Lower leg skin (tissue), 4 donors: Measurements from ENCODE around the gene KIF1B. TPM values are rescaled to one million over a fixed set of nuclear protein-coding genes. Genes with fewer than 3 reads are reported as not detected.
"Not testable (repeated sequence)": the region's sequence is repeated elsewhere in the genome, so short reads cannot be mapped to it uniquely, and the experiment has no call there.

ENCODE experiments used
- DNase-seq, 2 donors: peaks; one replicate each; pipeline ENCODE4 v3.0.0-alpha.2; 2019; ENCODE audit warnings: low spot score in 2 of 2
- H3K4me3 ChIP-seq: fragments of 200-600 bp; sonication (generic); 2 replicates; pipeline ENCODE4 v1.5.1; 2017; ENCODE audit warnings: mild to moderate bottlenecking, low read depth; ENCODE audit not compliant: poor library complexity, severe bottlenecking
- CTCF ChIP-seq, 3 donors: fragments of 450-650 bp; IDR thresholded peaks; one replicate each; pipeline ENCODE4 v1.5.1; 2016; ENCODE audit warnings: antibody characterized with exemption in 3 of 3, mild to moderate bottlenecking in 3 of 3, moderate library complexity in 2 of 3
- POLR2A ChIP-seq, 2 donors: fragments of 450-650 bp; IDR thresholded peaks; one replicate each; pipeline ENCODE4 v1.6.1; 2016 to 2017; ENCODE audit warnings: antibody characterized with exemption in 2 of 2, mild to moderate bottlenecking in 1 of 2, moderate library complexity in 1 of 2
- WGBS, 2 donors: methylation state at CpG; one replicate each; pipeline ENCODE4 v1.1.5; 2018; 5-methylcytosine and 5-hydroxymethylcytosine counted together
- intact Hi-C: fragments of 100-400 bp; cut with DNase I; formaldehyde crosslinking; loops from one replicate; pipeline ENCODE4 v1.15.0; 2023; ENCODE audit warnings: low total_unique reads
- total RNA-seq, 4 donors: library from RNA; depleted of rRNA; stranded (reverse); fragments of >200 nt; gene quantifications; one replicate each; pipeline ENCODE4 v1.1.0, GENCODE V29; 2016

Gene KIF1B
- total RNA-seq, 4 donors from 2014 or later = 44.1 to 53.1 (median 46.0) TPM

- no peak overlapping the region for H3K4me3 ChIP-seq
- 81 to 86% methylated on average over 4 of the region's 4 CpGs for WGBS, 2 donors
- no peak for DNase-seq
- intact Hi-C loops = no loop called here
- TF ChIP-seq CTCF (IDR thresholded peaks at IDR 0.05) (no peak), POLR2A (IDR thresholded peaks at IDR 0.05) (no peak)
These were observed 47.5 kb downstream of the KIF1B start for GRCh38 chr1:10257851-10258250.

GRCh38 chr1:10259547-10259946, 49.2 kb downstream of the KIF1B start:
- DNase-seq, H3K4me3 ChIP-seq, intact Hi-C loops: not testable (repeated sequence)
- 94 to 97% methylated on average over 9 of the region's 9 CpGs for WGBS, 2 donors

GRCh38 chr1:10263450-10264082, 53.2 kb downstream of the KIF1B start:
- 69 to 71% methylated on average over 3 of the region's 3 CpGs for WGBS, 2 donors
- no peak for TF ChIP-seq CTCF (IDR thresholded peaks at IDR 0.05)
- no peak for TF ChIP-seq POLR2A (IDR thresholded peaks at IDR 0.05)
- no peak for DNase-seq

GRCh38 chr1:10265027-10265426, 54.7 kb downstream of the KIF1B start:
- TF ChIP-seq POLR2A (IDR thresholded peaks at IDR 0.05) (no peak), CTCF (IDR thresholded peaks at IDR 0.05) (no peak)
- 95 to 97% methylated on average over 4 of the region's 4 CpGs for WGBS, 2 donors
- DNase-seq = no peak
- no peak overlapping the region for H3K4me3 ChIP-seq
- intact Hi-C loops = no loop called here

More at GRCh38 chr1:10263450-10264082, 53.2 kb downstream of the KIF1B start:
- no peak overlapping the region for H3K4me3 ChIP-seq
- intact Hi-C loops = no loop called here

GRCh38 chr1:10265900-10266299, 55.5 kb downstream of the KIF1B start:
- H3K4me3 ChIP-seq = no peak overlapping the region
- intact Hi-C loops = no loop called here
- 62 to 74% methylated on average over 3 of the region's 3 CpGs for WGBS, 2 donors
- TF ChIP-seq CTCF (IDR thresholded peaks at IDR 0.05) = no peak
- TF ChIP-seq POLR2A (IDR thresholded peaks at IDR 0.05) = no peak
- DNase-seq = no peak

- intact Hi-C loops = no loop called here
- TF ChIP-seq CTCF (IDR thresholded peaks at IDR 0.05) (no peak), POLR2A (IDR thresholded peaks at IDR 0.05) (no peak)
- H3K4me3 ChIP-seq = no peak overlapping the region
- DNase-seq = no peak
- 87 to 97% methylated on average over 5 of the region's 5 CpGs for WGBS, 2 donors
These were observed 56.9 kb downstream of the KIF1B start for GRCh38 chr1:10267319-10267718.
